ENCODE data around the gene VMO1.

VMO1 gene

GRCh38 chr17:4751932-4752331 is 34.2 kb downstream of the VMO1 start:
- H3K36me3 ChIP-seq, result no peaks in the 10 kb centered on the region
- no peak overlapping the region for H3K4me3 ChIP-seq
- H3K4me1 ChIP-seq, result no peaks in the 10 kb centered on the region
- no peak for DNase-seq
- intact Hi-C loops (cut with DNase I; ENCODE audit: low total_unique reads), result no loop called here
- H3K9me3 ChIP-seq, result no peaks in the 10 kb centered on the region
- TF ChIP-seq, protein P1, sequence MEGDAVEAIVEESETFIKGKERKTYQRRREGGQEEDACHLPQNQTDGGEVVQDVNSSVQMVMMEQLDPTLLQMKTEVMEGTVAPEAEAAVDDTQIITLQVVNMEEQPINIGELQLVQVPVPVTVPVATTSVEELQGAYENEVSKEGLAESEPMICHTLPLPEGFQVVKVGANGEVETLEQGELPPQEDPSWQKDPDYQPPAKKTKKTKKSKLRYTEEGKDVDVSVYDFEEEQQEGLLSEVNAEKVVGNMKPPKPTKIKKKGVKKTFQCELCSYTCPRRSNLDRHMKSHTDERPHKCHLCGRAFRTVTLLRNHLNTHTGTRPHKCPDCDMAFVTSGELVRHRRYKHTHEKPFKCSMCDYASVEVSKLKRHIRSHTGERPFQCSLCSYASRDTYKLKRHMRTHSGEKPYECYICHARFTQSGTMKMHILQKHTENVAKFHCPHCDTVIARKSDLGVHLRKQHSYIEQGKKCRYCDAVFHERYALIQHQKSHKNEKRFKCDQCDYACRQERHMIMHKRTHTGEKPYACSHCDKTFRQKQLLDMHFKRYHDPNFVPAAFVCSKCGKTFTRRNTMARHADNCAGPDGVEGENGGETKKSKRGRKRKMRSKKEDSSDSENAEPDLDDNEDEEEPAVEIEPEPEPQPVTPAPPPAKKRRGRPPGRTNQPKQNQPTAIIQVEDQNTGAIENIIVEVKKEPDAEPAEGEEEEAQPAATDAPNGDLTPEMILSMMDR (IDR thresholded peaks at IDR 0.05), result no peak
- H3K27ac ChIP-seq, result no peak overlapping the region
- peaks cover 3 to 51% of the 10 kb centered on the region in 2 donors for H3K27me3 ChIP-seq

GRCh38 chr17:4750606-4751005 is 35.6 kb downstream of the VMO1 start:
- TF ChIP-seq, protein P1 (IDR thresholded peaks at IDR 0.05), result no peak
- no peaks in the 10 kb centered on the region for H3K9me3 ChIP-seq
- H3K4me3 ChIP-seq, result no peak overlapping the region
- no peaks in the 10 kb centered on the region for H3K36me3 ChIP-seq
- intact Hi-C loops (cut with DNase I; ENCODE audit: low total_unique reads), result no loop called here
- DNase-seq, result no peak
- H3K27ac ChIP-seq, result no peak overlapping the region
- H3K27me3 ChIP-seq, result peaks cover 3 to 62% of the 10 kb centered on the region in 2 donors
- H3K4me1 ChIP-seq, result peaks cover 0 to 2% (median under 1%) of the 10 kb centered on the region in 4 donors

DNA sequence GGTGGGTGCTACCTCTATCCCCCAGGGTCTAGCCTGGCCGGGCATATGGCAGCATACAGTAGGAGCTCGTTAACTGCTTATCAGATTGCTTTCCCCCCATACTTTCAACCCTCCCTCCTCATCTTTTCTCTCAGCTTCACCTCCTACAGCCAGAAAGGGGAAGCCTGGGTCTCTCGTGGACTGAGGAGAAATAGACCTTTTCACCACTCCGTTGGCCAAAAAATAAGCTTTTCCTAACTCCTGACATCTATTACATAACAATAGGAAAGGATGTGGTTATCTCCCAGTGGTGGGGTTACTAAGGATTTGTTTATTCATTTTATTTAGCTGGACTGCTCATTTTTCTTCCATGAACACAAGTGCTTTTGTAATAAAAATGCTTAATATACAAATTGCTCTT is 37.5 kb downstream of the VMO1 start:
- Histone ChIP-seq H3K36me3 (no peaks in the 10 kb centered on the region), H3K27ac (no peak overlapping the region), H3K9me3 (no peaks in the 10 kb centered on the region), H3K4me3 (no peak overlapping the region), H3K4me1 (peaks cover 0 to 4% (median 4%) of the 10 kb centered on the region in 4 donors), H3K27me3 (peaks cover 3 to 65% of the 10 kb centered on the region in 2 donors)
- DNase-seq, result no peak
- intact Hi-C loops (cut with DNase I; ENCODE audit: low total_unique reads), result no loop called here
- TF ChIP-seq, protein P1 (IDR thresholded peaks at IDR 0.05), result no peak

- Histone ChIP-seq H3K4me3 (no peak overlapping the region), H3K27ac (no peak overlapping the region), H3K36me3 (no peaks in the 10 kb centered on the region), H3K4me1 (peaks cover 0 to 4% (median 4%) of the 10 kb centered on the region in 4 donors), H3K9me3 (no peaks in the 10 kb centered on the region), H3K27me3 (peaks cover 3 to 65% of the 10 kb centered on the region in 2 donors)
- no peak for DNase-seq
- TF ChIP-seq, protein P1 (IDR thresholded peaks at IDR 0.05), result no peak
- intact Hi-C loops (cut with DNase I; ENCODE audit: low total_unique reads), result no loop called here
Observed at GRCh38 chr17:4747847-4748246, 38.3 kb downstream of the VMO1 start.

DNA sequence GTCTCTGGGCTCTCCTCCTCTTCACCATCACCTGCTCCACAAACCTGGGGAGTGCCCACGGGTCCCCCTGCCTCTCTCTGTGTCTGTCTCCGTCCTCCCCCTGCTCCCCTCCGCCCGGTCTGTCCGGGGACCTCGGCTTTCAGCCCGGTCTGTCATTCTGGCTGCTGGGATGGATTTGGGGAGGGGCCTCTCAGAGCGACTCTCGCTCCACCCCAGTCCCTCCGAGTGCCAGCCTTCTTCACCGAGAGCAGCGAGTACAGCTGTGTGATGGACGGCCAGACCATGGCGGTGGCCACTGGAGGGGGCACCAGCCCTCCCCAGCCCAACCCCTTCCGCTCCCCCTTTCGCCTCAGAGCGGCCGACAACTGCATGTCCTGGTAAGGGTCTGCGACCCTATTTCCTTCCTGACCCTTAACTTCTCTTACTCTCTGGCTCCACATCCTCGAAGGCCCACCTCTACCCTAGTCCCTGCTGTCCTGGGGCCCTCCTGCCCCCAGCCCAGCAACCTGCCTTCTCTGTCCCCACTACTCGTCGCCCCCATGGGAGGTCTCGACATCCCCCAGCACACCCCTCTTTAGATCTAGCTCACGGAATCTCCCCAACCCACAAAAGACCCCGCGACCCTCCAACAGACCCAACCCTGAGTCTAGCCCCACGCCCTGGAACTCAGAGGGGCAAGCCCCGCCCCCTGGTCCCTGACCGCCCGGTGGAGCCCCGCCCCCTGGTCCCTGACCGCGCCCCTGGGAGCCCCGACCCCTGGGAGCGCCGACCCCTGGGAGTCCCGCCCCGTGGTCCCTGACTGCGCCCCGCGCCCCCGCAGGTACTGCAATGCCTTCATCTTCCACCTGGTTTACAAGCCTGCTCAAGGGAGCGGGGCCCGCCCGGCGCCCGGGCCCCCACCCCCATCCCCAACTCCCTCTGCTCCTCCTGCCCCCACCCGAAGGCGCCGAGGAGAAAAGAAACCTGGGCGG is 40.9 kb downstream of the VMO1 start:
- H3K4me3 ChIP-seq, result no peak overlapping the region
- H3K36me3 ChIP-seq, result no peaks in the 10 kb centered on the region
- H3K27me3 ChIP-seq, result peaks cover 0 to 44% of the 10 kb centered on the region in 2 donors
- no peak overlapping the region for H3K27ac ChIP-seq
- intact Hi-C loops (cut with DNase I; ENCODE audit: low total_unique reads), result no loop called here
- no peak for DNase-seq
- H3K9me3 ChIP-seq, result no peaks in the 10 kb centered on the region
- peaks cover 0 to 4% (median 4%) of the 10 kb centered on the region in 4 donors for H3K4me1 ChIP-seq
- TF ChIP-seq, protein P1 (IDR thresholded peaks at IDR 0.05), result no peak
